ENCODE measurements around the gene SYCP2L. TPM values are rescaled to one million over a fixed set of nuclear protein-coding genes. Genes with fewer than 3 reads are reported as not detected.

The SYCP2L gene
- total RNA-seq (under 0.01 and 0.26 TPM in 2 replicates), polyA plus RNA-seq (0.02 TPM in 1 of 2 replicates, not detected in the other), polyA minus RNA-seq (ENCODE audit: low replicate concordance) (not detected in 2 replicates)
- polyA plus RNA-seq (2012), result not detected in 2 replicates

DNA sequence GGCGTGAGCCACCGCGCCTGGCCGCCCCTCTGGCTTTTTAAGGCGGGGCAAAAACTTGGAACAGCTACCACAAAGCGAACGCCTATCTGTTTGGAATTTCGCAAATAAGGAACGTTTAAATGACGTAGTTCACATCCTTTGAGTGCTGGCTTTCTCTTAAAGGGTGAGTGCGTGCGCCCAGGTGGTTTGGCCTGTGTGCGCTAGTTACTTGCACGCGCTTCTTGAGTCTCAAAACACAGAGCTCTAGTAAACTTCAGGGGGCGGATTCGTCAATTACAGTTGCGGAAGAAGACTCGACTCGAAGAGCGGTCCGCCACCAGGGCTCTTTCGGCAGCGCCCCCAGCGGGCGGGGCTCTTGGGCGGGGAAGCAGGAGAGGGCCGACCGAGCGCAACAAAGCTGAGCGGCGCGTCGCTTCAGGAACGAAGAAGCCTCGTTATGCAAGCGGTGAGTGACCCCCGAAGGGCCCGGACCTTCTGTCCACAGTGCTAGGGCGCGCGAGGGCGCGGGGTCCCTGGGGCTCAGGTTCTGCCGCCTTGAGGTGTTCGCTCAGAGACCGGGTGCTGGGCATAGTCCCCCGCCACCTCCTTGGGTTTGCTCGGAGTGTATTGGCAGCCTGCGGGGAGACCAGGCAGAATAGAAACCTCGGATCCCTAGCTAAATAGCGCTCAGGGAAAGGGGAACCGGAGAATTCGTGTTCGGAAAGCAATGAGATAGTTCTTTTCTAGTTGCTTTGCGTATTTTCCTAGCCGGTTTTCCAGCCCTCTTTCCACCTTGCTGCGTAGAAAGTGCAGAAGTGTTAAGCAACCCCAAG, at the start of gene SYCP2L:
SYCP2L (plus strand) TSS at position 362 of the 812 bp plus-strand sequence; CDS start at position 437, 75 bp downstream.
- Histone ChIP-seq H4K20me1 (ENCODE audit: control insufficient read depth, extremely low read depth, insufficient read depth, low read length) (no peaks in the 10 kb centered on the region), H3K27me3 (ENCODE audit: control insufficient read depth, insufficient read depth, low read length) (peaks cover 25% of the 10 kb centered on the region), H3K9me3 (ENCODE audit: control insufficient read depth, insufficient read depth, low read depth, low read length) (no peaks in the 10 kb centered on the region), H3K79me2 (ENCODE audit: control insufficient read depth, insufficient read depth, low read length) (no peaks in the 10 kb centered on the region), H3K36me3 (ENCODE audit: control insufficient read depth, insufficient read depth, low read length) (no peaks in the 10 kb centered on the region), H2AFZ (ENCODE audit: low read length) (no peak within 1 kb of the TSS), H3K9ac (ENCODE audit: insufficient read depth, low read length) (no peak within 1 kb of the TSS), H3K27ac (ENCODE audit: insufficient read depth, low read length) (no peak within 1 kb of the TSS), H3K4me1 (ENCODE audit: control insufficient read depth, extremely low read depth, insufficient read depth, low read length) (no peaks in the 10 kb centered on the region), H3K4me3 (replicated peaks in 1 of 4; ENCODE audit: control extremely low read depth in 1 of 4, insufficient read depth in 1 of 4, low read depth in 3 of 4, low read length in 4 of 4) (peak within 1 kb of the TSS in 3 of 4 experiments; percentile 0 to 63 (median 32)), H3K4me2 (ENCODE audit: extremely low read depth, insufficient read depth, low read length) (peak within 1 kb of the TSS; percentile 58)
- TF ChIP-seq, protein P1, sequence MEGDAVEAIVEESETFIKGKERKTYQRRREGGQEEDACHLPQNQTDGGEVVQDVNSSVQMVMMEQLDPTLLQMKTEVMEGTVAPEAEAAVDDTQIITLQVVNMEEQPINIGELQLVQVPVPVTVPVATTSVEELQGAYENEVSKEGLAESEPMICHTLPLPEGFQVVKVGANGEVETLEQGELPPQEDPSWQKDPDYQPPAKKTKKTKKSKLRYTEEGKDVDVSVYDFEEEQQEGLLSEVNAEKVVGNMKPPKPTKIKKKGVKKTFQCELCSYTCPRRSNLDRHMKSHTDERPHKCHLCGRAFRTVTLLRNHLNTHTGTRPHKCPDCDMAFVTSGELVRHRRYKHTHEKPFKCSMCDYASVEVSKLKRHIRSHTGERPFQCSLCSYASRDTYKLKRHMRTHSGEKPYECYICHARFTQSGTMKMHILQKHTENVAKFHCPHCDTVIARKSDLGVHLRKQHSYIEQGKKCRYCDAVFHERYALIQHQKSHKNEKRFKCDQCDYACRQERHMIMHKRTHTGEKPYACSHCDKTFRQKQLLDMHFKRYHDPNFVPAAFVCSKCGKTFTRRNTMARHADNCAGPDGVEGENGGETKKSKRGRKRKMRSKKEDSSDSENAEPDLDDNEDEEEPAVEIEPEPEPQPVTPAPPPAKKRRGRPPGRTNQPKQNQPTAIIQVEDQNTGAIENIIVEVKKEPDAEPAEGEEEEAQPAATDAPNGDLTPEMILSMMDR (conservative IDR thresholded peaks at IDR 0.05 in 1 of 2, IDR thresholded peaks at IDR 0.05 in 1 of 2; ENCODE audit: low read depth in 1 of 2, low read length in 2 of 2), result peak in 1 of 2 donors; percentile 19
- no peak for TF ChIP-seq EZH2 (IDR thresholded peaks at IDR 0.05; ENCODE audit: low read length, missing control alignments)
- DNase-seq (ENCODE audit: low read depth in 2 of 2), result peak; percentile 49 to 59

DNA sequence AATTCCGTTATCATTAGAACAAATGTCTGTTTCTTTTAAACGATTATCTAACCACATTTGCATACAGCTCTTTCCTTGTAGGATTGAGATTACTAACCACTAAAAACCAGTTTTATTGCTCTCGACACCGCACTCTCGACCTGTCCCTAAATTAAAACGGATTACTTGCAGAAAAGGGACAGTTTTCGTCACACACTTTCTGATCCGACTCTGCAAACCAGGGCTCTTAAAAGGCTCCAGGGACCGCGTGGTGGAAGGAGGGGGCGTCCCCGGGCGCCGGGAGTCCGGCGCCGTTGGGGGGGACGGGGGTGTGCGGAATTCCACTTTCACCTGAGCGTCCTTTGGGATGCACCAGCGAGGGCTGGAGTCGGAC, 49.2 kb upstream of the SYCP2L start:
- H3K9me3 ChIP-seq (ENCODE audit: control insufficient read depth, insufficient read depth, low read depth, low read length), result no peaks in the 10 kb centered on the region
- peaks cover 10% of the 10 kb centered on the region for H3K27me3 ChIP-seq (ENCODE audit: control insufficient read depth, insufficient read depth, low read length)
- H3K27ac ChIP-seq (ENCODE audit: insufficient read depth, low read length), result no peak overlapping the region
- H3K9ac ChIP-seq (ENCODE audit: insufficient read depth, low read length), result no peak overlapping the region
- no peaks in the 10 kb centered on the region for H3K36me3 ChIP-seq (ENCODE audit: control insufficient read depth, insufficient read depth, low read length)
- H3K4me2 ChIP-seq (ENCODE audit: extremely low read depth, insufficient read depth, low read length), result peak overlapping the region; percentile 95
- no peaks in the 10 kb centered on the region for H3K4me1 ChIP-seq (ENCODE audit: control insufficient read depth, extremely low read depth, insufficient read depth, low read length)
- DNase-seq (ENCODE audit: low read depth in 2 of 2), result no peak
- no peaks in the 10 kb centered on the region for H4K20me1 ChIP-seq (ENCODE audit: control insufficient read depth, extremely low read depth, insufficient read depth, low read length)
- TF ChIP-seq, protein P1 (conservative IDR thresholded peaks at IDR 0.05 in 1 of 2, IDR thresholded peaks at IDR 0.05 in 1 of 2; ENCODE audit: low read depth in 1 of 2, low read length in 2 of 2), result no peak
- no peak for TF ChIP-seq EZH2 (IDR thresholded peaks at IDR 0.05; ENCODE audit: low read length, missing control alignments)
- peak overlapping the region; percentile 52 to 68 (median 60) for H3K4me3 ChIP-seq (replicated peaks in 1 of 4; ENCODE audit: control extremely low read depth in 1 of 4, insufficient read depth in 1 of 4, low read depth in 3 of 4, low read length in 4 of 4)
- H2AFZ ChIP-seq (ENCODE audit: low read length), result peak overlapping the region; percentile 25
- no peaks in the 10 kb centered on the region for H3K79me2 ChIP-seq (ENCODE audit: control insufficient read depth, insufficient read depth, low read length)

DNA sequence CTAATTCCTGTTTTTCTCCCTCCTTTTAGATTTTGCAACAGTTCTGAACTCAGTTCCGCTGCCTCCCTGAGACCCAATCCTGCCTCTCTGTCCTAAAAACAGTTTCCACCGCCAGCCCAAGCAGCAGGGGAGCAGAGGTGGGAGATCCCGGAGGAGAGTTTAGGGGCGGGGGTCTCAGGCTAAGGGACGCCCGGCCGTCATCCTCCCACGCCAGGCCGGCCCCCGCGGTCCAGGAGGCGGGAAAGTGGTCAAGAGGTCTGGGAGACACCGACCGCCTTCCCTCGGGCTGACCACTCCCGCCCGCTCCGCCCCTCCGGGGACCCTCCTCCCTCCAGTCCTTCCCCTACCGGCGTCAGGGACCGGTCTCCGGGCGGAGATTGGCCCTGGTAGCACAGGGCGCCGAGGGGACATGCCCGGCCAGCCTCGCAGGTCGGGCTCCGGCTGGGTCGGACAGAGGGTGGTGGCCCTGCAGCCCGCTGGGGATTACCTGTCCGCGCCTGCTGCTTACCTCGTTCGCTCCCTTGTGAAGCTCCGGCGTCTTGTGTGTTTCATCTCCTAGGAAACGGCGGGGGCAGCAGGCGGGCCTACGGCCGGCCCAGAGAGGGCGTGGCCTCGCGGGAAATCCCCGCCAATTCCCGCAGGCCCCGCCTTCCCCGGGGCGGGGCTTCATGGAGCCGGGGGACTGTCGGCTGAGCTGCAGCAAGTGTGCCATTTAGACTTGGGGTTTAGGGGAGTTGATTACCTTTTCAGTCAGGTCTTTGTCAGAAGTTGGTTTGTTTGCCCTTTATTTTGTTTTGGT, 48.7 kb upstream of the SYCP2L start, which contains the start of gene MAK:
MAK (minus strand) TSS at position 545 of the 799 bp plus-strand sequence. CDS start 7,891 bp downstream, outside the sequence.
- Histone ChIP-seq H3K79me2 (ENCODE audit: control insufficient read depth, insufficient read depth, low read length) (no peaks in the 10 kb centered on the region), H3K4me1 (ENCODE audit: control insufficient read depth, extremely low read depth, insufficient read depth, low read length) (no peaks in the 10 kb centered on the region), H3K36me3 (ENCODE audit: control insufficient read depth, insufficient read depth, low read length) (no peaks in the 10 kb centered on the region), H4K20me1 (ENCODE audit: control insufficient read depth, extremely low read depth, insufficient read depth, low read length) (no peaks in the 10 kb centered on the region), H3K9me3 (ENCODE audit: control insufficient read depth, insufficient read depth, low read depth, low read length) (no peaks in the 10 kb centered on the region), H3K4me2 (ENCODE audit: extremely low read depth, insufficient read depth, low read length) (peak within 1 kb of the TSS; percentile 95), H3K9ac (ENCODE audit: insufficient read depth, low read length) (peak within 1 kb of the TSS; percentile 78), H3K27ac (ENCODE audit: insufficient read depth, low read length) (no peak within 1 kb of the TSS), H3K4me3 (replicated peaks in 1 of 4; ENCODE audit: control extremely low read depth in 1 of 4, insufficient read depth in 1 of 4, low read depth in 3 of 4, low read length in 4 of 4) (peak within 1 kb of the TSS; percentile 52 to 68 (median 60)), H2AFZ (ENCODE audit: low read length) (peak within 1 kb of the TSS; percentile 76), H3K27me3 (ENCODE audit: control insufficient read depth, insufficient read depth, low read length) (peaks cover 10% of the 10 kb centered on the region)
- TF ChIP-seq, protein P1 (conservative IDR thresholded peaks at IDR 0.05 in 1 of 2, IDR thresholded peaks at IDR 0.05 in 1 of 2; ENCODE audit: low read depth in 1 of 2, low read length in 2 of 2), result no peak
- TF ChIP-seq EZH2 (IDR thresholded peaks at IDR 0.05; ENCODE audit: low read length, missing control alignments), result peak; percentile 72
- peak; percentile 67 to 69 for DNase-seq (ENCODE audit: low read depth in 2 of 2)

Measured in fibroblast of lung (primary cell).